Measurements from ENCODE around the gene VPS26A.
A peak's percentile ranks its signal among the peaks of the same experiment; 100 is the strongest.
"Not testable (repeated sequence)": the region's sequence is repeated elsewhere in the genome, so short reads cannot be mapped to it uniquely, and the experiment has no call there.

The VPS26A gene

DNA sequence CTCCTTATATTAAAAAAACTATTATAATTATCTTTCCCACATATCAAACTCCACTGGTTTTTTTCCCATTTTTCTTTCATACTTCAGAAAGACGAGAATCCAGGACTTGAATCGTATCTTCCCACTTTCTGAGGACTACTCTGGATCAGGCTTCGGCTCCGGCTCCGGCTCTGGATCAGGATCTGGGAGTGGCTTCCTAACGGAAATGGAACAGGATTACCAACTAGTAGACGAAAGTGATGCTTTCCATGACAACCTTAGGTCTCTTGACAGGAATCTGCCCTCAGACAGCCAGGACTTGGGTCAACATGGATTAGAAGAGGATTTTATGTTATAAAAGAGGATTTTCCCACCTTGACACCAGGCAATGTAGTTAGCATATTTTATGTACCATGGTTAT, 20.2 kb upstream of the VPS26A start:
- no peak for DNase-seq

GRCh38 chr10:69104994-69105790, 18.8 kb upstream of the VPS26A start:
- DNase-seq, result no peak

GRCh38 chr10:69107176-69107490, 16.8 kb upstream of the VPS26A start:
- no peak for DNase-seq

- DNase-seq, result no peak
These were observed 16.3 kb upstream of the VPS26A start for GRCh38 chr10:69107699-69108098.

GRCh38 chr10:69119896-69120295, 4.1 kb upstream of the VPS26A start:
- DNase-seq, result no peak

DNA sequence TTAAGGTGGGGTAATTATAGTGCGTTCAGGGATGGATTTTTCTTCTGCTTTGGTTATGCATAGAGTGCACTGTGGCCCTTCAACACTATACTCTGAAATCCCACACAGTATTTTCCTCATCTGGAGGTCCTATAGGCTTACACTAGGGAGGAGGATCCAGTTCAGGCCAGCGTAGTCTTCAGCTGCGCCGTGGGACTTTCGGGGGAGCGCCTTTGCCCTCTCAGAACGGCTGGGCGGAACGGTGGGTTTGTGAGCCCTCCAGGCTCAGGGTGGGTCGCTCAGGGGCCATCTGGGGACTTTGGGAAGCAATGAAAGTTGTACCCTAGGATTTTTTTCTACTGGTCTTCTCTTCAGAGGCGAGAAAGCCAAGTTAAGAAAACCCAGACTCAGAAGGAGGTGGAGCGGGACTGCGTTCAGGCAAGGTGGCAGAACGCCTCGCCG, 652 bp upstream of the VPS26A start:
- DNase-seq, result no peak

DNA sequence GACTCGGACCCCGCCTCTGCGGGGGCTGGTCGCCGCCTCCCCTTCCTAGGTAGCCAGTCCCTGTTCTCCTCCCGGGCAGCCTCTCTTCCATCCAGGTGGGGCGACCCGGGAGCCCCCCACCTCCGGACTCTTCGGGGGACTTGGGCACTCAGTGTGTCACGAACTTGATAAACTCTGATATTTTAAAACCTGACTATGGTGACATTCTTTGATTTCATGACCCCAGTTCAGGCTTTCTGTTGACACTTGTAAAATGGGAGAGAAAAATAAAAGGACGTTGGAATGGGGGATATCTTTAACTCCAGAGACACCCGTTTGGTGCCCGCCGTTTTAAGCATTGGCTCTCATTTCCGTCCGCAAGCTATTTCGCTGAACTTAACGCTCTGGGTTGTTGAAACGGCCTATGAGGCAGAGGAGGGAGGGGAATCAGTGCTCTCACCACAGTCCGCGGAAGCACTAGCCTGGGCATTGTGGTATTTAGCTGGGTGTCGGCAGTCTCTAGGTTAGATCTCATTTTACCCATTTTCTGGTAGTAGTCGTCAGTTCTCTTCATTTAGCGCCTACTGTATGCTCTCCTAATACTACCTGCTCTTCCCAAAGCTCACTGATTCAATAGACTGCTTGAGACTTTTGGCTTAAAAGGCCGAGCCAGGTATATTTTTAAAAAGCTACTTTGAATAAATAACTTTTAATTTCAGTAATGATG, 738 bp downstream of the VPS26A start:
- peak; percentile 38 for DNase-seq

- no peak for DNase-seq
These were observed 1.6 kb downstream of the VPS26A start for GRCh38 chr10:69125554-69125953.

DNA sequence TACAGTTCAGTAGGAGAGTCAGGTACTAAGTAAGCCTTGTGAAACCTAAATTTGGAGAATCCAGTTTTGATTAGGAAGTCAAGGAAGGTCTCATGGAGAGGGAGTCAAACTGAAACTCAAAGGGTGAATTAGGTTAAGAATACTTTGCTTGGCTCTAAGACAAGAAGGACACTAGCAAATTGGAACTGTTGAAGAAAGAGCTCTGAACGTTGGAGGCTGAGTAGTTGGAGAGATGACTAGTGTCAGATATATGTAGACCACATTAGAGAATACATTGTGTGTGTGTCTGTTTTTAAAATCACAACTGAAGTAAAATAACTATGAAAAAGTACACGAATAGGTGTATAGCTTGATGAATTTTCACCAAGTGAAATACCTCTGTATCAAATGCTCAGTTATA, 6.3 kb downstream of the VPS26A start:
- DNase-seq, result no peak

- DNase-seq, result no peak
These were observed 16.0 kb downstream of the VPS26A start for GRCh38 chr10:69139961-69140360.

DNA sequence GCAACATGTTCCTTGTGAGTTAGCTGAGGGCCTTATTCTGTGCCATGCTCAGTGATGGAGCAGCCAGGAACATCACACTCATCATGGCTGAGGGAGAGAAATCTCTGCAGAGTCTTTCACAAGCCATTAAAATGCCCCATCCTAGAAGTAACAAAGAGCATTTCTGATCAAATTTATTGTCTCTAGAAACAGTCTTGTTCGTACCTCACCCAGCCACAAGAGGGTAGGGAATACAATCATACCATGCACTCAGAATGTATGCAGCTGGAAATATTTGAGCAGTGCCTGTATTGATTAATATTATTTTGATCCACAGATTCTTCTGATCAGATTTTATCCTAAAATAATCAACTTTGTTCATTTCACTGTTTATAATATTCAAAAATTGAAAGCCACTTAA, 17.3 kb downstream of the VPS26A start:
- no peak for DNase-seq

DNA sequence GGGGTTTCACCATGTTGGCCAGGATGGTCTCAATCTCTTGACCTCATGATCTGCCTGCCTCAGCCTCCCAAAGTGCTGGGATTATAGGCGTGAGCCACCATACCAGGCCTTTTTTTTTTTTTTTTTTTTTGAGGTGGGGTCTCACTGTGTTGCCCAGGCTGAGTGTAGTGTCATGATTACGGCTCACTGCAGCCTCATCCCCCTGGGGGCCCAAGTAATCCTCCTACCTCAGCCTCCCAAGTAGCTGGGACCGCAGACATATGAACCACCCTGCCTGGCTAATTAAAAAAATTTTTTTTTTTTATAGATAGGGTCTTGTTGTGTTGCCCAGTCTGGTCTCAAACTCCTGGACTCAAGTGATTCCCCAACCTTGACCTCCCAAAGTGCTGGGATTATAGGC, 18.1 kb downstream of the VPS26A start:
- not testable (repeated sequence) for DNase-seq

DNA sequence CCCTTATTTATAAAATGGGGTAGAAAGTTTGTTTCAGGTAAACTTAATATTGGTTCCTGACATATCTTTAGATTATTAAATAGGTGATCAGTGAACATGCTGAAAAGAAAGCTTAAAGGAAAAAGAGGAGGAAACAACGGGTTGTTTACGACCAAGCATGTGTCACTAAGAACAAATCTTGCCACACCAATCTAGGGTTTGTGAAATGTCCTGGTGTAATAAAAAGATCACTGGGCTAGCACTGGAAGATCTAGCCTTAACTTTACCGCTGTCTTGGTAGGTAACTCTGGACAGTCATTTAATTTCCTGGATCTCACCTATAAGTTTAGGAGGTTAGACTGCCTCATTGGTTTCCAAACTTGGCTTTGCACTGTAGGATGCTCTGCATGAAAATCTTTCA, 19.0 kb downstream of the VPS26A start:
- DNase-seq, result no peak

- DNase-seq, result no peak
These were observed 21.4 kb downstream of the VPS26A start for GRCh38 chr10:69145329-69145728.

DNA sequence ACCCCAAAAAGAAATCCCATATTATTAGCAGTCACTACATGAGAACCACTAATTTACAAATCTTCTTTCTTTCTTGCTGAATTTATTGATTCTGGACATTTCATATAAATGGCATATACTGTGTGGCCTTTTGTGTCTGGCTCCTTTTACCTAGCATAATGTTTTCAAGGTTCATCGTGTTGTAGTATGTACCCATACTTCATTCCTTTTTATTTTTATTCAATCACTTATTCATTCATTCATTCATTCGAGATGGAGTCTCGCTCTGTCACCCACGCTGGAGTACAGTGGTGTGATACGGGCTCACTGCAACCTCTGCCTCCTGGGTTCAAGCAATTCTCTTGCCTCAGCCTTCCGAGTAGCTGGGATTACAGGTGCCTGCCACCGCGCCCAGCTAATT, 21.9 kb downstream of the VPS26A start:
- no peak for DNase-seq

DNA sequence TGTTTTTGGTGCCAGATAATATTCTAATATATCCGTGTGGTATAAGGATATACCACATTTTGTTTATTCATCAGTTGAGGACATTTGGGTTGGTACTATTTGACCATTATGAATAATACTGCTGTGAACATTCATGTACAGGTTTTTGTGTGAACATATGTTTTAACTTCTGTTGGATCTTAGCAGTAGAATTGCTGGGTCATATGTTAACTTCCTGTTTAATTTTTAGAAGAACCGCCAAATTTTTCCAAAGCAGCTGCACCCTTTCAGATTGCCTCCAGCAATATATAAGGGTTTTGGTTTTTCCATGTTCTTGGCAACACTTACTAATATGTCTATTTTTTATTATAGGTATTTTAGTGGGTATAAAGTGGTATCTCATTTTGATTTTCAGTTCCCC, 22.8 kb downstream of the VPS26A start:
- no peak for DNase-seq

- no peak for DNase-seq
These were observed 28.0 kb downstream of the VPS26A start for GRCh38 chr10:69151984-69152383.

- no peak for DNase-seq
These were observed 29.2 kb downstream of the VPS26A start for GRCh38 chr10:69153227-69153626.

GRCh38 chr10:69160809-69161241, 36.8 kb downstream of the VPS26A start:
- no peak for DNase-seq

GRCh38 chr10:69168493-69168892, 44.5 kb downstream of the VPS26A start:
- no peak for DNase-seq

GRCh38 chr10:69172241-69172982, 48.4 kb downstream of the VPS26A start:
- DNase-seq, result no peak

DNA sequence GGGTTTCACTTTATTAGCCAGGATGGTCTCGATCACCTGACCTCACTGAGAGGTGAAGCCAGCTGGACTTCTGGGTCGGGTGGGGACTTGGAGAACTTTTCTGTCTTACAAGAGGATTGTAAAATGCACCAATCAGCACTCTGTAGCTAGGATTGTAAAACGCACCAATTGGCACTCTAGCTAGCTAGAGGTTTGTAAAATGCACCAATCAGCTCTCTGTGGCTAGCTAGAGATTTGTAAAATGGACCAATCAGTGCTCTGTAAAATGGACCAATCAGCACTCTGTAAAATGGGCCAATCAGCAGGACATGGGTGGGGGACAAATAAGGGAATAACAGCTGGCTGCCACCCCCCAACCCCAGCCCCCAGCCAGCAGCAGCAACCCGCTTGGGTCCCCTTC, 51.3 kb downstream of the VPS26A start:
- not testable (repeated sequence) for DNase-seq

- no peak for DNase-seq
These were observed 52.8 kb downstream of the VPS26A start for GRCh38 chr10:69176823-69177222.

All from activated effector memory CD4-positive, alpha-beta T cell treated with Interleukin-2 at 50 U/mL for 16 hours (primary cell).